Measurements from ENCODE around the gene UBE2B.
"Not testable (repeated sequence)": the region's sequence is repeated elsewhere in the genome, so short reads cannot be mapped to it uniquely, and the experiment has no call there.

Gene UBE2B

GRCh38 chr5:134370871-134371833 lies at the start of gene UBE2B:
UBE2B (plus strand) TSS chr5:134371569; CDS start chr5:134371596, 27 bp downstream.
- peak; percentile 97 for DNase-seq

- no peak for DNase-seq
Measured at GRCh38 chr5:134327327-134327726, 44.0 kb upstream of the UBE2B start.

DNA sequence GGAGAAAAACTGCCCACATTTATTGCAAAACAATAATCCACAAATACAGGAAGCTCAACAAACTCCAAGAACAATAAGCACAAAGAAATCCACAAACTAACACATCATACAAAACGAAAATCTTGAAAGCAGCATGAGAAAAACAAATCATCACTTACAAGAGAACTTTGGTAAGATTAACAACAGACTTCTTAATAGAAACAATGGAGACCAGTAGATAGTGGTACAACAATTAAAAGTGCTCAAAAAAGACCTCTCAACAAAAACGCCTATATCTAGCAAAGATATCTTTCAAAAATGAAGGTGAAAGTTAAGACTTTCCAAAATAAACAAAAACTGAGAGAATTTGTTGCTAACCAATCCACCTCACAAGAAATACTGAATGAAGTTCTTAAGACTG lies 42.8 kb upstream of the UBE2B start:
- no peak for DNase-seq

DNA sequence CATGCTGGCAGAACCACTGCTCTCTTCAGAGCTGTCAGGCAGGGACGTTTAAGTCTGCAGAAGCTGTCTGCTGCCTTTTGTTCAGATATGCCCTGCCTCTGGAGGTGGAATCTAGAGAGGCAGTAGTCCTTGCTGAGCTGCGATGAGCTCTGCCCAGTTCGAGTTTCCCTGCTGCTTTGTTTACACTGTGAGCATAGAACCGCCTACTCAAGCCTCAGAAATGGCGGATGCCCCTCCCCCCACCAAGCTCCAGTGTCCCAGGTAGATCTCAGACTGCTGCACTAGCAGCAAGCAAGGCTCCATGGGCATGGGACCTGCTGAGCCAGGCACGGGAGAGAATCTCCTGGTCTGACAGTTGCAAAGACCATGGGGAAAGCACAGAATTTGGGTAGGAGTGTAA lies 34.5 kb upstream of the UBE2B start:
- DNase-seq, result not testable (repeated sequence)

DNA sequence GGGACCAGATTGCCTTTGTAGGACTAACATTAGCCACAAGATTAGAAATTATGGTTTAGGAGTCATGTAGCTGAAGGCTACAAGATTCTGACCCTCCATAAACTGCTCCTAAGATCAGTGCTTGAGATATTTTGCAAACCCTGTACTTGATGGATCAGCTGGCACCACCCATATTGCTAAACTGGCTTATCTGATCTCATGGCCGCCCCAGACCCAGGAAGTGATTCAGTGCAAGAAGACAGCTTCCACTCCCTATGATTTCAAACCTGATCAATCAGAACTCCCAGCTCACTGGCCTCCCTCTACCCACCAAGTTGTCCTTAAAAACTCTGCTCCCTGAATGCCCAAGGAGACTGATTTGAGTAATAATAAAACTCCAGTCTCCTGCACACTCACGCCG lies 27.9 kb upstream of the UBE2B start:
- DNase-seq, result not testable (repeated sequence)

- not testable (repeated sequence) for DNase-seq
Measured at GRCh38 chr5:134345476-134345875, 25.9 kb upstream of the UBE2B start.

DNA sequence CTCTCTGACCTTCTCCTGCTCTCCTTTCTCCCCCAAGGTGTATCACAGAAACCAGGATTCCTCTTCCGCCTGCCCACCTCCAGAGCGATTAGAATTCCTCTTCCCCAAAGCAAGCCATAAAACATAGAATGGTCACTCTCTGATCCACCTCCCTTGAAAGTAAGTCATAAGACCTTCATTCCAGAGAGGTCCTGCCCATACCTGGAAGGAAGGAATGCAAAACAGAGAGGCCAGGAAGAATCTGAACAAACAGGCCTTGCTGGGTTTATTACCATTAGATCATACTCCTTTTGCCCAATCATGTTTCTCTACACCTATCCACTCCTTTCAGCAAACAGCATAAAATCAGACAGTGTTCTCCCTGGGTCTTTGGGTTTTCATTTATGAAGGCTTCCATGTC lies 25.4 kb upstream of the UBE2B start:
- no peak for DNase-seq

DNA sequence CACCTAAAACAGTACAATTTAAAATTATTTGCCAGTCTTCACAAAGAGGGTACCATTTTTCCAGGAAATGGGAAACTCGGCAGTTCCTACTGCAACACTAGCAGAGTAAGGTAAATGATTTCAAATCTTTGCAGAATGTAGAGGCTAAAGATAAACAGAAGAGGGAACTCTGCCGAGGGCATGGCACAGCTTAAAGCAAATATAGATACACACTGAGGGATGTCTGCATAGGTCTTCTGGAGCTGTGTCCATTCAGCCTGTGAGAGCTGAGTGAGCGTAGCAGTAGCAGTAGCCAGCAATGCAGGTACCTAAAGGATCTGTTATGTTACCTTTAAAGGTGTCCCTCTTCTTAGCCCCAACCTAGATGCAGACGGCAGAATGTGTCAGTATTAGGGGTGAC lies 21.9 kb upstream of the UBE2B start:
- DNase-seq, result no peak

GRCh38 chr5:134355681-134356080 lies 15.7 kb upstream of the UBE2B start:
- DNase-seq, result no peak

- DNase-seq, result no peak
Measured at GRCh38 chr5:134365604-134366003, 5.8 kb upstream of the UBE2B start.

DNA sequence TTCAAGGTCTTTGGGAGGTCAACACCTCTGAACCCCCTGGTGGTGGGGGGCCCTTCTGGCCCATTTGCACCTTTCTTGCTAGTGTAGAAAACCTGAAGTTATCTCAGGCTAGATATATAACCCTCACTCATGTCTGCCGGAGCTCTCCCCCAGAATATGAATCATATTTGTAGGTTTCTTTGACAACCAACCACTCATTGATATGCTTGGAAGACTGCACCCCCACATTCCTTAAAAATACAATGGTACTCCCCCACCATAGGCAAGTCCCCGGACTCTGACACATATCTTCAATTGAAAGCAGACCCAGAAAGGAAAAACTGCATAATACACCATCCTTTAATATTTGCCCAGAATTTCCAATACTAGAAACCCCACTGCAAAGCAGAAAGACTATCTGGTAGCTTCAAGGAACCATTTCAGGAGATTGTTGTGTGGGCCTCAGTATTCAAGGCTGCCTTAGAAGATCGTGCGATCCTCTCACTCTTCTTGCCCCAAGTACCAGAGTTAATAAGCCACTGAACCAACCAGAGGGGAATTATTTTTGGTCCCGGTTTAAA lies 978 bp upstream of the UBE2B start:
- DNase-seq, result no peak

DNA sequence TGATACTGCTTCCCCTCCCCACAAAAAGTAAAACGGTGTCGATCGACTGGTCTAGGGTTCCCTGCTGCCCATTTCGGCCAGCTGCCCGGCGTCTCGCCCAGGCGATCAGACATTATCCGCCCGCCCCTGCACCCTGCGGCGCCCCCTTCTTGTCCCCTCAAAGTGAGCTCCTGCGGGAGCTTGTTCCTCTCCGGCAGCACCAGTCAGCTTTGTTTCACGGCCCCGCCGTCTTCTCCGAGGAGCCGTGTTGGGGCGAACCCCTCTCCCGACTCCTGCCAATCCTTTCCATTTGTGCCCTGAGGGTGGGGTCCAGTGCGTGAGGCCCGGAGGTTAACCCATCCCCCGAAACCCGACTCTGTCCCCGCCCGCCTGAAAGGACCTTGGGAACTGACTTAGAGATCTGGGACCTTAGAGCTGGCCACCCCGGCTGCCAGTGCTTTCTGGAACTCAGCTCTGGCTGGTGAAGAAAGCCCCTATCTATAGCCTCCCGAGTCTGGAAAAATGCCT lies 518 bp downstream of the UBE2B start:
- no peak for DNase-seq

DNA sequence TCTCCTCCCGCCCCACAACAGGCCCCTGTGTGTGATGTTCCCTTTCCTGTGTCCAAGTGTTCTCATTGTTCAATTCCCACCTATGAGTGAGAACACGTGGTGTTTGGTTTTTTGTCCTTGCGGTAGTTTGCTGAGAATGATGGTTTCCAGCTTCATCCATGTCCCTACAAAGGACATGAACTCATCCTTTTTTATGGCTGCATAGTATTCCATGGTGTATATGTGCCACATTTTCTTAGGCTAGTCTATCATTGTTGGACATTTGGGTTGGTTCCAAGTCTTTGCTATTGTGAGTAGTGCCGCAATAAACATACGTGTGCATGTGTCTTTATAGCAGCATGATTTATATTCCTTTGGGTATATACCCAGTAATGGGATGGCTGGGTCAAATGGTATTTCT lies 2.3 kb downstream of the UBE2B start:
- not testable (repeated sequence) for DNase-seq

DNA sequence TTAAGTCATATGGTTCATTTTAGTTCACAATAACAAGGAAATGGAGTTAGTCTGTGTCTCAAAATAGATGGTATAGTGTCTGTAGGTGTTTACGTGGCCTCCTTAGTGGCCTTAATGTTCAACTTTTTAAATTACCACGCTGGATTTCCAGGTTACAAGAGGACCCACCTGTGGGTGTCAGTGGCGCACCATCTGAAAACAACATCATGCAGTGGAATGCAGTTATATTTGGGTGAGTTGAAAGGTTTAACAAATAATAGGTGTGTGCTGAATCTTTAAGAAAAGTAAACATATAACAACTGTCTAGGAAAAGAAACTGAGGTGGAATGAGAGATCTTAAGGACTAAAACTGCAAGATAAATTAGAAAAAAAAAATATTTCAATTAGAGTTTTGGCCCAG lies 2.9 kb downstream of the UBE2B start:
- no peak for DNase-seq

GRCh38 chr5:134380346-134380745 lies 9.0 kb downstream of the UBE2B start:
- no peak for DNase-seq

GRCh38 chr5:134382204-134382603 lies 10.8 kb downstream of the UBE2B start:
- not testable (repeated sequence) for DNase-seq

- DNase-seq, result no peak
Measured at GRCh38 chr5:134383980-134384697, 12.8 kb downstream of the UBE2B start.

DNA sequence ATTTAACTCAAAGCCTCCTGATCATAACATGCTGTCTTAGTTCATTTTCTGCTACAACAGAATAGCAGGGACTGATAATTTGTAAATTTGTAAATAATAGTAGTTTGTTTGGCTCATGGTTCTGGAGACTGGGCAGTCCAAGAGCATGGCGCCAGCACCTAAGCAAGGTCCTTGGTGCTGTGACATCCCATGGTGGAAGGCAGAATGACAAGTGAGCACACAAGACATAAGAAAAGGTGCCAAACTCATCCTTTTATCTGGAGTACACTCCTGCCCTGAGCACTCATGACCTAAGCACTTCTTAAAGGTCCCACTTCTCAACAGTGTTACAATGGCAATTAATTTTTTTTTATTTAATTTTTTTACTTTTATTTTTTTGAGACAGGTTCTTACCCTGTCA lies 16.1 kb downstream of the UBE2B start:
- no peak for DNase-seq

DNA sequence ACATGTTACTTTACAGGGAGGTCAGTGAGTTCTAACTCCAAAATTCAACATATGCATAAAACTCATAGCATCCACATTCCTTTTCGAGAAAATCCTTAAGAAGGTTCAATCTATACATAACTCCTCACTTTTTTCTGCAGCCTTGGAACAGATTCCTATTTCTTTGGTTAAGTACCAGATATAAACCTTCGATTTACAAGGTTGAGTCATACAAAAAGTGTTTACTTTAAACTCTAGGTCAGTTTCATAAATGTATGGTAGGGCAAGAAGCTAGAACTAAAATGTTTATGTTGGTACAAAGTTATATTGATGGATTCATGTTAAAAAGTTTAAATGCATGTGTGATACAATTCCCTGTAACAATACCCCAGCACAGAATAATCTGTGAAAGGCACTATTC lies 20.9 kb downstream of the UBE2B start:
- DNase-seq, result no peak

GRCh38 chr5:134394932-134395331 lies 23.6 kb downstream of the UBE2B start:
- DNase-seq, result no peak

DNA sequence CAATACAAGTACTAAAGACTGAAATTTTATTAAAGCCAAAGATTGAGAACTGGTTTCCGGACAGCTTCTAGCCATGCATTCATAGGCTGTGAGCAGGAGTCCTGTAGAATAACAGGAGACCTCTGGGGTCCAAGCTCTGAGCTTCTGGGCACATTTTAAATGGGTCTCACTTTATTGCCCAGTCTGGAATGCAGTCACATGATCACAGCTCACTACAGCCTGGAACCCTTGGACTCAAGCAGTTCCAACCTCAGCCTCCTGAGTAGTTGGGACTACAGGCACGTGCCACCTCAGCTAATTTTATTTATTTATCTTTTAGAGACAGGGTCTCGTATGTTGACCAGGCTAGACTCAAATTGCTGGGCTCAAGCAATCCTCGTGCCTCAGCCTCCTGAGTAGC lies 24.9 kb downstream of the UBE2B start:
- DNase-seq, result no peak

DNA sequence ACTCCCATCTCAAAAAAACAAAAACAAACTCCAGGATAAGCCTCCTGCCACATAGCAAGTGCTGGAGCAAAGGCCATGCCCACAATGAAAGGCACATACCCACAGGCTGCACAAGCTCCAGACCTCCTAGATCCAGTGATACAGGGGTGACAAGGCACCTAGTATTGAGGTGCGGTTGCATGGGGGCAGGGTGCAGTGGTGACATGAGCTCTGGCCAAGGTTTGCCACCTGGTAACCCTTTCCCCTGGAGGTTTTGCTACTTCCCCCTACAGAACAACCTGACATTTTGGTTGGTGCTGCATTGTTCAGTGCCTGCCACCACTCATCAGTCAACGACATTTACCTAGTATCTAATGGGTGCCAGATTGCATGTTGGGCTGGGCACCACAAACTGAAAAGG lies 25.8 kb downstream of the UBE2B start:
- no peak for DNase-seq

DNA sequence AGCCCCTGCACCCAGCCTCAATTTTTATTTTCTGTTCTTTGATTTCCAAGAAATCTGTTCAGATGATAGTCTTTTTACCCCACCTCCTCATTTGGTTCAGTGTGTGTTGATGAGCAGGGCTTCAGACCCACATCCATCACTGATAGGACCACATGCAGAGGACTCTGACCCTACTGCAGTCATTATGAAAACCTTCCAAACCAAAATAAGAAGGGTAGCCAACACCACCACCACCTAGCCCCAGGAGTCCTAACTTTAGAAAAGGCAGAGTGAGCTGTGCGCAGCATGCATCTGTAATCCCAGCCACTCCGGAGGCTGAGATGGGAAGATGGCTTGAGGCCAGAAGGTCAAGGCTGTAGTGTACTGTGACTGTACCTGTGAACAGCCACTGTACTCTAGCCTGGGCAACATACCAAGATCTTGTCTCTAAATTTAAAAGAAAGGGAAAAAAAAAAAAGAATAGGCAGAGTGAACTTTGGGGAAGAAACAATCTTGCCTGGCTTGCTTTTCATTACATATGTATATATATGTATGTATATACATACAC lies 27.3 kb downstream of the UBE2B start:
- DNase-seq, result no peak
